SK-N-SH treated with all-trans-retinoic acid at 6 μM for 48 hours (cell line): Measurements from ENCODE around the gene DOCK1.

Source experiments
- CREB5 ChIP-seq: fragments of 250-450 bp; sonication (Bioruptor Pico); IDR thresholded peaks from 2 replicates; pipeline ENCODE4 v1.5.1; 2020; ENCODE audit warnings: low read depth, mild to moderate bottlenecking, moderate library complexity
- GLIS3 ChIP-seq: fragments of 250-450 bp; sonication (Bioruptor Pico); IDR thresholded peaks from 2 replicates; pipeline ENCODE4 v1.5.0; 2020; ENCODE audit warnings: mild to moderate bottlenecking, moderate library complexity
- OSR1 ChIP-seq: fragments of 250-450 bp; sonication (Bioruptor Pico); IDR thresholded peaks from 2 replicates; pipeline ENCODE4 v1.8.0; 2022; ENCODE audit warnings: moderate library complexity, mild to moderate bottlenecking, inconsistent platforms
- PATZ1 ChIP-seq: fragments of 250-450 bp; sonication (Bioruptor Pico); IDR thresholded peaks from 2 replicates; pipeline ENCODE4 v1.8.0; 2020; ENCODE audit warnings: mild to moderate bottlenecking, moderate library complexity, borderline replicate concordance
- RARB ChIP-seq: fragments of 250-450 bp; sonication (Bioruptor Pico); IDR thresholded peaks from 2 replicates; pipeline ENCODE4 v1.8.0; 2021; ENCODE audit warnings: mild to moderate bottlenecking, moderate library complexity
- TSHZ2 ChIP-seq: fragments of 250-450 bp; sonication (Bioruptor Pico); IDR thresholded peaks from 2 replicates; pipeline ENCODE4 v1.5.0; 2020; ENCODE audit warnings: mild to moderate bottlenecking, moderate library complexity
- ZFP30 ChIP-seq: fragments of 450-650 bp; formaldehyde crosslinking; IDR thresholded peaks from 2 replicates; pipeline ENCODE4 v1.5.0; 2022; ENCODE audit warnings: mild to moderate bottlenecking, moderate library complexity
- ZNF565 ChIP-seq: fragments of 450-650 bp; formaldehyde crosslinking; conservative IDR thresholded peaks from 2 replicates; pipeline ENCODE4 v1.5.0; 2020; ENCODE audit warnings: low read depth, mild to moderate bottlenecking, moderate library complexity

GRCh38 chr10:127452568-127452967 is 547.3 kb downstream of the DOCK1 start:
- TF ChIP-seq CREB5 (CRISPR knock-in tag): no peak
- no peak for TF ChIP-seq TSHZ2
- no peak for TF ChIP-seq RARB
- no peak for TF ChIP-seq PATZ1 (CRISPR knock-in tag)
- no peak for TF ChIP-seq ZNF565 (CRISPR knock-in tag)
- no peak for TF ChIP-seq OSR1 (CRISPR knock-in tag)
- TF ChIP-seq GLIS3 (CRISPR knock-in tag): no peak
- TF ChIP-seq ZFP30: no peak
